ENCODE data around the gene TPSB2.

The TPSB2 gene

GRCh38 chr16:1184156-1184868 lies 45.7 kb downstream of the TPSB2 start:
- H3K4me2 ChIP-seq (ENCODE audit: low read length, poor library complexity, severe bottlenecking), result no peak overlapping the region
- peaks cover 0 to 4% of the 10 kb centered on the region in 2 experiments for H3K36me3 ChIP-seq (ENCODE audit: control insufficient read depth in 1 of 2, insufficient read depth in 2 of 2, low read depth in 1 of 2, low read length in 2 of 2)
- no peak overlapping the region for H3K27ac ChIP-seq (ENCODE audit: low read length, poor library complexity, severe bottlenecking)
- peak overlapping the region; percentile 7 for H4K91ac ChIP-seq (ENCODE audit: low read length)
- H3K27me3 ChIP-seq (ENCODE audit: control insufficient read depth in 1 of 2, insufficient read depth in 1 of 2, low read length in 2 of 2), result peaks cover 0 to 29% of the 10 kb centered on the region in 2 experiments
- no peak overlapping the region for H3K4me3 ChIP-seq (ENCODE audit: insufficient read depth in 1 of 2, low read depth in 1 of 2, low read length in 2 of 2)
- no peaks in the 10 kb centered on the region for H3K79me1 ChIP-seq (replicated peaks; ENCODE audit: low read length, poor library complexity, severe bottlenecking)
- 84% methylated on average over 26 of the region's 26 CpGs for WGBS
- no peak overlapping the region for H3K14ac ChIP-seq (ENCODE audit: low read length in 2 of 2)
- peak overlapping the region in 1 of 2 experiments; percentile 23 for H2BK12ac ChIP-seq (ENCODE audit: low read length in 2 of 2)
- peak overlapping the region; percentile 11 for H2AK5ac ChIP-seq (ENCODE audit: low read length, severe bottlenecking)
- no peak overlapping the region for H2AFZ ChIP-seq (ENCODE audit: low read depth, low read length)
- H4K8ac ChIP-seq (ENCODE audit: low read length), result peak overlapping the region; percentile 19
- H2BK120ac ChIP-seq (ENCODE audit: low read depth, low read length), result no peak overlapping the region
- no peak overlapping the region for H3K18ac ChIP-seq (ENCODE audit: low read depth in 1 of 2, low read length in 2 of 2)
- H3K9ac ChIP-seq (ENCODE audit: low read length), result no peak overlapping the region
- no peak overlapping the region for H3K23ac ChIP-seq (ENCODE audit: low read length in 2 of 2)
- H3K4ac ChIP-seq (ENCODE audit: low read depth in 1 of 2, low read length in 2 of 2), result peak overlapping the region in 1 of 2 experiments; percentile 14
- H3K9me3 ChIP-seq (ENCODE audit: control insufficient read depth, low read length), result no peaks in the 10 kb centered on the region
- no peak overlapping the region for H2BK5ac ChIP-seq (ENCODE audit: low read depth, low read length, poor library complexity, severe bottlenecking)
- H2BK15ac ChIP-seq (ENCODE audit: low read depth, poor library complexity, severe bottlenecking), result peak overlapping the region; percentile 17
- peaks cover 41% of the 10 kb centered on the region for H3K4me1 ChIP-seq (ENCODE audit: control insufficient read depth, insufficient read depth, low read depth, low read length)
- DNase-seq, result no peak

- H2BK12ac ChIP-seq (ENCODE audit: low read length in 2 of 2), result peak overlapping the region; percentile 55 to 96
- H3K9ac ChIP-seq (ENCODE audit: low read length), result no peak overlapping the region
- DNase-seq, result peak; percentile 67
- H3K27ac ChIP-seq (ENCODE audit: low read length, poor library complexity, severe bottlenecking), result peak overlapping the region; percentile 71
- peaks cover 0 to 4% of the 10 kb centered on the region in 2 experiments for H3K36me3 ChIP-seq (ENCODE audit: control insufficient read depth in 1 of 2, insufficient read depth in 2 of 2, low read depth in 1 of 2, low read length in 2 of 2)
- peak overlapping the region; percentile 89 for H2BK120ac ChIP-seq (ENCODE audit: low read depth, low read length)
- peak overlapping the region; percentile 97 for H2AK5ac ChIP-seq (ENCODE audit: low read length, severe bottlenecking)
- peak overlapping the region in 1 of 2 experiments; percentile 85 for H3K14ac ChIP-seq (ENCODE audit: low read length in 2 of 2)
- peaks cover 0 to 27% of the 10 kb centered on the region in 2 experiments for H3K27me3 ChIP-seq (ENCODE audit: control insufficient read depth in 1 of 2, insufficient read depth in 1 of 2, low read length in 2 of 2)
- 68% methylated on average over 43 of the region's 45 CpGs for WGBS
- H3K4me1 ChIP-seq (ENCODE audit: control insufficient read depth, insufficient read depth, low read depth, low read length), result peaks cover 46% of the 10 kb centered on the region
- peak overlapping the region; percentile 64 for H3K4me2 ChIP-seq (ENCODE audit: low read length, poor library complexity, severe bottlenecking)
- H2AFZ ChIP-seq (ENCODE audit: low read depth, low read length), result no peak overlapping the region
- H3K79me1 ChIP-seq (replicated peaks; ENCODE audit: low read length, poor library complexity, severe bottlenecking), result no peaks in the 10 kb centered on the region
- peak overlapping the region; percentile 57 for H4K8ac ChIP-seq (ENCODE audit: low read length)
- H4K91ac ChIP-seq (ENCODE audit: low read length), result peak overlapping the region; percentile 97
- H3K23ac ChIP-seq (ENCODE audit: low read length in 2 of 2), result no peak overlapping the region
- H3K18ac ChIP-seq (ENCODE audit: low read depth in 1 of 2, low read length in 2 of 2), result peak overlapping the region; percentile 69 to 82
- H2BK15ac ChIP-seq (ENCODE audit: low read depth, poor library complexity, severe bottlenecking), result peak overlapping the region; percentile 87
- H3K4ac ChIP-seq (ENCODE audit: low read depth in 1 of 2, low read length in 2 of 2), result peak overlapping the region; percentile 57 to 88
- no peaks in the 10 kb centered on the region for H3K9me3 ChIP-seq (ENCODE audit: control insufficient read depth, low read length)
- H2BK5ac ChIP-seq (ENCODE audit: low read depth, low read length, poor library complexity, severe bottlenecking), result peak overlapping the region; percentile 79
- peak overlapping the region in 1 of 2 experiments; percentile 37 for H3K4me3 ChIP-seq (ENCODE audit: insufficient read depth in 1 of 2, low read depth in 1 of 2, low read length in 2 of 2)
Measured at GRCh38 chr16:1182950-1183907, 46.8 kb downstream of the TPSB2 start.

- H3K14ac ChIP-seq (ENCODE audit: low read length in 2 of 2), result no peak overlapping the region
- H3K23ac ChIP-seq (ENCODE audit: low read length in 2 of 2), result no peak overlapping the region
- H3K18ac ChIP-seq (ENCODE audit: low read depth in 1 of 2, low read length in 2 of 2), result peak overlapping the region; percentile 69 to 82
- peak overlapping the region; percentile 71 for H3K27ac ChIP-seq (ENCODE audit: low read length, poor library complexity, severe bottlenecking)
- peak overlapping the region; percentile 71 for H4K91ac ChIP-seq (ENCODE audit: low read length)
- peaks cover 49% of the 10 kb centered on the region for H3K4me1 ChIP-seq (ENCODE audit: control insufficient read depth, insufficient read depth, low read depth, low read length)
- peaks cover 0 to 27% of the 10 kb centered on the region in 2 experiments for H3K27me3 ChIP-seq (ENCODE audit: control insufficient read depth in 1 of 2, insufficient read depth in 1 of 2, low read length in 2 of 2)
- H2AFZ ChIP-seq (ENCODE audit: low read depth, low read length), result no peak overlapping the region
- H3K4me2 ChIP-seq (ENCODE audit: low read length, poor library complexity, severe bottlenecking), result peak overlapping the region; percentile 64
- peak overlapping the region; percentile 79 for H2BK5ac ChIP-seq (ENCODE audit: low read depth, low read length, poor library complexity, severe bottlenecking)
- H3K4ac ChIP-seq (ENCODE audit: low read depth in 1 of 2, low read length in 2 of 2), result peak overlapping the region; percentile 57 to 88
- H2BK15ac ChIP-seq (ENCODE audit: low read depth, poor library complexity, severe bottlenecking), result peak overlapping the region; percentile 87
- WGBS, result 36% methylated on average over 19 of the region's 19 CpGs
- peak overlapping the region; percentile 97 for H2AK5ac ChIP-seq (ENCODE audit: low read length, severe bottlenecking)
- H3K9me3 ChIP-seq (ENCODE audit: control insufficient read depth, low read length), result no peaks in the 10 kb centered on the region
- H3K4me3 ChIP-seq (ENCODE audit: insufficient read depth in 1 of 2, low read depth in 1 of 2, low read length in 2 of 2), result peak overlapping the region in 1 of 2 experiments; percentile 37
- H3K79me1 ChIP-seq (replicated peaks; ENCODE audit: low read length, poor library complexity, severe bottlenecking), result no peaks in the 10 kb centered on the region
- peak; percentile 81 for DNase-seq
- H4K8ac ChIP-seq (ENCODE audit: low read length), result peak overlapping the region; percentile 35
- peaks cover 0 to 4% of the 10 kb centered on the region in 2 experiments for H3K36me3 ChIP-seq (ENCODE audit: control insufficient read depth in 1 of 2, insufficient read depth in 2 of 2, low read depth in 1 of 2, low read length in 2 of 2)
- H2BK12ac ChIP-seq (ENCODE audit: low read length in 2 of 2), result peak overlapping the region; percentile 34 to 91
- H2BK120ac ChIP-seq (ENCODE audit: low read depth, low read length), result peak overlapping the region; percentile 89
- H3K9ac ChIP-seq (ENCODE audit: low read length), result peak overlapping the region; percentile 32
Measured at GRCh38 chr16:1182316-1182671, 47.7 kb downstream of the TPSB2 start.

Data from mesenchymal stem cell (in vitro differentiated cells and primary cell).